DOHH2 (cell line): ENCODE measurements around the gene ATP11A.

Experiments used
- CTCF ChIP-seq: fragments of 200-600 bp; sonication (generic); IDR thresholded peaks from one replicate; pipeline ENCODE4 v1.5.1; 2014; ENCODE audit warnings: antibody characterized with exemption, mild to moderate bottlenecking, low read depth, low read length; ENCODE audit not compliant: poor library complexity, severe bottlenecking
- EZH2phosphoT487 ChIP-seq: fragments of 200-600 bp; sonication (generic); IDR thresholded peaks from 2 replicates; pipeline ENCODE4 v1.6.1; 2017; ENCODE audit warnings: borderline replicate concordance, mild to moderate bottlenecking, antibody characterized with exemption, low read length, moderate library complexity, mixed read lengths

- TF ChIP-seq CTCF: no peak
- TF ChIP-seq EZH2phosphoT487: no peak
Measured at GRCh38 chr13:112832811-112833210, 143.0 kb downstream of the ATP11A start.
